HG02763 (cell line): Measurements from ENCODE around the gene UBC.
A peak's percentile ranks its signal among the peaks of the same experiment; 100 is the strongest.

Experiments
- ATAC-seq: cut with Tn5 transposase; IDR thresholded peaks from one replicate; pipeline ENCODE4 v1.9.1; 2021; ENCODE audit warnings: mild to moderate bottlenecking, moderate library complexity; ENCODE audit not compliant: unreplicated experiment

The UBC gene

DNA sequence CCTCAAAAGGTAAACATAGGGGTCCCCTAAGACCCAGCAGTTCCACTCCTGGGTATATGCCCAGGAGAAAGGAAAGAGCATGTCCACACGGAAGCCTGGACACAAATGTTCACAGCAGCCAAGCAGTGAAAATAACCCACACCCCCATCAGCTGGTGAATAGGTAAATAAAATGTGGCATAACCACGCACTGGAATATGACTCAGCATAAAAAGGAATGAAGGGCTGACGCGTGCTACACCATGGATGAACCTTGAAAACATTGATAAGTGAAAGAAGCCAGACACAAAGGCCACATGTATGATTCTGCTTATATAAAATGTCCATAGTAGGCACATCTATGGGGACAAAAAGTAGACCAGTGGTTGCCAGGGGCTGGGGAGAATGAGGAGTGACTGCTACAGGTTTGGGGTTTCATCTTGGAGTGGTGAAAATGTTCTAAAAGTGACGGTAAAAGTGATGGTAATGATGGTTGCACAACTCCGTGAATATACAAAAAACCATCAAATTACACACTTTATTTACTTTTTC, 47.0 kb downstream of the UBC start:
- ATAC-seq: no peak

DNA sequence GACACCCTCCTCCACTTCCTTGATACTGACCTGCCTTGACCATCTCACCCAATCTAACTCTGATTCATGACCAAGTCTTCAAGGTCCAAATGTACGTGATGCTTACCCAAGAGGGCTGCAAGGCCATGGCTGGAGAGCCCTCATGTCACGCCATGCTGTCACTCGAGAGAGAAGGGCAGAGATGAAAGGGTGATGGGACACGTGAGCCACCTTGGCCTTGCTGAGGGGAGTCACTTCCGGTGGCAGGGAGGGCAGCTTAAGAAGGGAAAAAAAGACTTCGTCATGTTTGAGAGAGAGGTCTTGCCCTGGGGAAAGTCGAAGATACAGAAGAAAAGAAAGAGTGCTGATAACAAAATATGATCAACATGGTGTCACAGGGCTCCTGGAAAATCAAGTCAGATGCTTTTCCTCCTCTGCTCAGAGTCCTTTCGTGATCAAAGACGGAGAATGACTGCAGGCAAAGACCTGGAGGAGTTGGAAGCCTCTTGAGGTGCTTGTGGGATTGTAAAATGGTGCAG, 47.5 kb downstream of the UBC start:
- ATAC-seq: no peak

- no peak for ATAC-seq
These were observed 48.1 kb downstream of the UBC start for GRCh38 chr12:124866195-124866882.

- no peak for ATAC-seq
These were observed 48.7 kb downstream of the UBC start for GRCh38 chr12:124865728-124866127.

- no peak for ATAC-seq
These were observed 50.1 kb downstream of the UBC start for GRCh38 chr12:124864326-124864752.

DNA sequence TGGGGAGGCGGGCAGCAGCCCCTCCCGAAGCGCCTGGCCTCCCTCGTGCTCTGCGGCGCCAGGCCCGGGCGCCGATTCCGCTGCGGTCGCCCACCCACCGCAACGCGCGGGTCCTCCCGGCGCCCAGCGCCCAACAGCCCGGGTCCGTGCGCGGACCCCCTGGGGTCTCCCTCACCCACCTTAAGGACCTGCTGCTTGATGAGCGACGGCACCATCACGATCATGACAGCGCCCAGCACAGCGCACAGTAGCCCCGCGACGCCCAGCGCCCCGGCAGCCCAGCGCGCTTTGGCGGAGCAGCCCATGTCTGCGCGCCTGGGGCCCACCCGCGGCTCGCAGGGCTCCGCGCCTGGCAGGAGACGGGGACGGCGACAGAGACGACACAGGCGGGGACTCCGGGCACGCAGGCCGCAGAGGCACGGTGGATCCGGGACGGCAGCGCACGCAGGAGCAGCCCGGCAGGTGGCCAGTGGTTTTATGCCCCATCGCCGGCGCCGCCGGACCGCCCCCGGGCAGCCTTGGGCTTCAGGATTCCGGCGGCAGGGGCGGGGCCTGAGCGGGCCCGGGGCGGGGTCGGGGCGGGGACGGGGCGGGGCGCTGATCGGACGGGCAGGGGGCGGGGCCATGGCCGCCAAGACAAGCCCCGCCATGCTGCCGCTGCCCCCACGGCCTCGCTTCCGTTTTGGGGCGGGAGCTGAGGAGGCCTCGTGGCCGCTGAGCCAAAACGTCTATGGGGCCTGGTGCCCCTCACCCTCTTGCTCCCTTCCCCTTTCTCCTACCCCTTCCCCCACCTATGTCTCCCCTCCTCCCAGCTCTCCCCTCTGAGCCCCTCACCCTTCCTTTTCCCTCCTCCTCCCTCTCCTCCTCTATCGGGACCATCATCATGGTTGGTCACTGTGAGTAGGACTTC, 50.8 kb downstream of the UBC start, which contains the start of gene SCARB1:
TSS of gene SCARB1 (minus strand) at position 449 of the 910 bp plus-strand sequence. CDS start at position 305, 144 bp downstream.
- ATAC-seq: peak; percentile 66

GRCh38 chr12:124862768-124863415, 51.6 kb downstream of the UBC start:
- ATAC-seq: peak; percentile 27

GRCh38 chr12:124861898-124862676, 52.4 kb downstream of the UBC start:
- no peak for ATAC-seq
